ENCODE results near the gene TH.
"Not testable (repeated sequence)": the region's sequence is repeated elsewhere in the genome, so short reads cannot be mapped to it uniquely, and the experiment has no call there.

The TH gene

GRCh38 chr11:2194877-2195755 is 23.5 kb upstream of the TH start:
- DNase-seq, result peak in 2 of 3 experiments; percentile 65 to 80

DNA sequence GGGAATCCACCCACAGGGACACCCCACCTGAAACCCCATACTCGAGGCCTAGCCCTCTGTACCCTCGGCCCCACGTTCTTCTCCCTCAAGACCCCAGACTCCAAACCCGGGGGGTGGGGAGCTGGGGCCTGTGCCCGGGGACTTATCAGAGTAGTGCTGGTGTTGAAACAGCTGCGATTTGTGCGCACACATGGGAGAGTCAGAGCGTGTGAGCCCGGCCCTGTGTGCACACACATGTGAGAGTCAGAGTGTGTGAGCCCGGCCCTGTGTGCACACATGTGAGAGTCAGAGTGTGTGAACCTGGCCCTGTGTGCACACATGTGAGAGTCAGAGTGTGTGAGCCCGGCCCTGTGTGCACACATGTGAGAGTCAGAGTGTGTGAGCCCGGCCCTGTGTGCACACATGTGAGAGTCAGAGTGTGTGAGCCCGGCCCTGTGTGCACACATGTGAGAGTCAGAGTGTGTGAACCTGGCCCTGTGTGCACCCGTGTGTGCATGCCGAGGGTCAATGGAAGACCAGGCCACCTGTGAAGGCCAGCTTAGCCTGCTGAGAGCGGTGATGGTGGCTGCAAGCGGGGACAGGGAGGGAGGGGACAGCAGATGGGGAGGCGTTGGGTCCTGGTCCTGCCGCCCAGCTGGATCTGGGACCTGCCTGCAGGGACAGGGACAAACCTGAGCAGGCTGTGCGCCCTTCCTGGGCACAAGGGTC is 22.4 kb upstream of the TH start:
- not testable (repeated sequence) for DNase-seq

DNA sequence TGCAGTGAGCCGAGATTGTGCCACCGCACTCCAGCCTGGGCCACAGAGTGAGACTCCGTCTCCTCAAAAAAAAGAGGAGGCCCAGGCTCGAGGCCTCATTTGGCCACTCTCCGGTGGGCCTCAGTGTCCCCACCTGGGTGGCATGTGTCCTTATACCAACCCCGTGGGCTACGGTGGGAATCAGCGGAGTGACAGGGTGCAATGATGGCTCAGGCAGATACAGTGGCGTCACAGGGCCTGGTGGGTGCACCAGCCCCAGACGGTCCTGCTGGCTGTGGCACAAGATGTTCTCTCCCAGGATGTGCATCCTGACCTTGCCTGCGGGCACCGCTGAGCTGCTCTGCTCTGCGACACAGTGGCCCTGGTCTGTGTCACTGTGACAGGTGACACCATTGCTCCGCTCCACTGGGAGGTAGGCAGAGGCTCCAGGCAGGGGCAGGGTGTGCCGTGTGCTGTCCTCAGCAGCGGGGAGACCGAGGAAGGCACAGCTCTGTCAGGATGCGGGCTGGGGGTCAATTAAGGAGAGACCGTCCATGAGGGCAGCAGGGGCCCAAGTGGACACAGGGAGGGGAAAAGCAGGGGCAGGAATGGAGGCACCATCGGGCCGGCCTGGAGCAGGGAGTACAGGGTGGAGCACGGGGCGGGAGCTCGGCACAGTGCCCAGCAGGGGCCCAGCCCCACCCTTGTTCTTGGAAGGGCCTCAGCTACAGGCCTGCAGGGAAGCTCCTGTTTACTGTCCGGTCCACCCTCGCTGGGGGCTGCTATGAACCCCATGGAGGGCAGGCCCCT is 21.7 kb upstream of the TH start:
- no peak for DNase-seq

DNA sequence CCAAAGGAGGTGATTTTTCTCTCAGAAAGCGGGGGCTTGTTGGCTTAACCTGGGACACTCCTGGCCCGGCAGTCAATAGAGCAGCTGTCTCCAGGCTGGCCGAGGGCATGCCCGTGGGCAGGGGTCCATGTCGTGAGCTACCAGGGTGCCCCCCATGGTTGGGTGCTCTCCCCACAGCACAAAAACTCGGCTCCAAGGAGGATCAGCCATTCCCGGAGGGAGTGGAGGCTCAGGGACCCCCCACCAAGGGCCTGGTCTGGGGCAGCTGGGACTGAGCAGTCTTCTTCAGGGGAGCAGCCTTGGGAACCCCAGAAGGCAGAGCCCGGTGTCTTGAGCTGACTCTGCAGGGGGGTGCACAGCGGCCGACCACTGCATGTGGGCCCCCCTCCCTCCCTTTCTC is 20.8 kb upstream of the TH start:
- DNase-seq, result no peak

- DNase-seq, result peak in 1 of 3 experiments; percentile 46
These were observed 20.3 kb upstream of the TH start for GRCh38 chr11:2191883-2192282.

DNA sequence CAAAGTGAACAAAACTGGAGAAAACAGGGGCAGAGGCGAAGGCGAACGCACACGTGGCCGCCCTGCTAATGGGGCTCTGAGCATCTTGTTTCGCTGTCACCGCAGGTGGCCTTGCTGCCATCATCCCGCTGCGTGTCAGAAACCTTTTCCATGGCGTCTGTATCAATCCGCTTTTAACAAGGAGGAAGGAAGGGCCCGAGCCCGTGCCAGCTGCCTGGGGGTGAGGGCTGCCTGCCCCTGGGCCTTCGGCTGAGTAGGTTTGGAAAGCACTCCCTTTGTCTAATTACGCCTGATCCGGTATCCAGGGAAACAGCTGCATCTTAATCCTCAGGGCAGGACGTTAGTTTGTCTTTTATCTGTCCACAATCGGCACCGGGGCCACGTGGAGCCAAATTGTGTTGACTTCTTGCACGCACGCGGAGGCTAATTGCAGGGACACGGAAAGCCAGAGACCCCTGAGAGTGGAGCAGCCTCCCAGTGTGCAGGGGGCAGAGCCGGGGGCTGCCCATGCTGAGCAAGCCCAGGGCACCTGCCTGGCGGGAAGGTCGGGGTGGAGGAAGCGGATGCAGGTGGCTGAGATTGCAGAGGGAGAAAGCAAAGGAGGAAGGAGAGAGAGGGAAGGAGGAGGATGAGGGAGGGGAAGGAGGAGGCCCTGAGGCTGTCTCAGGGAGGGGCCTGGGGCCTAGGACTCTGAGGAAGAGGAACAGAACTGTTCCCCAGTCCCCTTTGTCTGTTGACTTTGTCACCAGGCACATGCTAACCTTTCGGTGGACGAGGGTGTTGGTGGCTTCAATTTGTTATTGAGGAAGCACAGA is 19.2 kb upstream of the TH start:
- DNase-seq, result peak in 2 of 3 experiments; percentile 93 to 99

GRCh38 chr11:2189938-2190656 is 18.5 kb upstream of the TH start:
- DNase-seq, result peak in 2 of 3 experiments; percentile 72 to 89

- DNase-seq, result peak in 1 of 3 experiments; percentile 23
These were observed 17.1 kb upstream of the TH start for GRCh38 chr11:2188745-2189144.

GRCh38 chr11:2187280-2187707 is 15.7 kb upstream of the TH start:
- no peak for DNase-seq

GRCh38 chr11:2186669-2187279 is 15.2 kb upstream of the TH start:
- peak in 2 of 3 experiments; percentile 82 to 93 for DNase-seq

- peak in 1 of 3 experiments; percentile 24 for DNase-seq
These were observed 13.9 kb upstream of the TH start for GRCh38 chr11:2185324-2186085.

DNA sequence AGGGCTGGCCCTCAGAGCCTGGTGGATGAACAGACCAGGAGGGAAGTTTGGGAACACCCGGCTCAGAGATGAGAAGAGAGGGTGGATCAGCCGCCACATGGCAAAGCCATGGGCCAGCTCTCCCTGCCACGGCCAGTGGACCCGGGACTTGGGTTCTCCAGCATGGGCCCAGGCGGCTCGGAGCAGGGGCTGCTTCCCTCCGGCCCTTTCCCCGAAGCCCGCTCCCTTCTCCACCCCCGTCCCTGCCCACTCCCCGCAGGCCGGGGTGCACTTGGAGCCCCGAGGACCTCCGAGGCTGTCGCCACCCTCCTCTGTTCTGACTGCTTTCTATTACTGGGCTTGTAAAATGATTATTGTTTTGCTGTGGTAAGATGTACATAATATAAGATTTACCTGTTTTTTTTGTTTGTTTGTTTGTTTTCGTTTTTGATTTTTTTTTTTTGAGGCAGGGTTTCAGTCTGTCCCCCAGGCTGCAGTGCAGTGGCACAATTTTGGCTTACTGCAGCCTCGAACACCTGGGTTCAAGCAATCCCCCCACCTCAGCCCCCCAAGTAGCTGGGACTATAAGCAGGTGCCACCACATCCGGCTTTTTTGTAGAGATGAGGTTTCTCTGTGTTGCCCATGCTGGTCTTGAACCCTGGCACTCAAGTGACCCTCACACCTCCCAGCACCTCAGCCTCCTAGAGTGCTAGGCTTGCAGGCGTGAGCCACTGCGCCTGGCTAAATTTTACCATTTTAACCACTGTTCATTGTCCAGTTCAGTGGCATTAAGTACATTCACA is 11.3 kb upstream of the TH start:
- no peak for DNase-seq

DNA sequence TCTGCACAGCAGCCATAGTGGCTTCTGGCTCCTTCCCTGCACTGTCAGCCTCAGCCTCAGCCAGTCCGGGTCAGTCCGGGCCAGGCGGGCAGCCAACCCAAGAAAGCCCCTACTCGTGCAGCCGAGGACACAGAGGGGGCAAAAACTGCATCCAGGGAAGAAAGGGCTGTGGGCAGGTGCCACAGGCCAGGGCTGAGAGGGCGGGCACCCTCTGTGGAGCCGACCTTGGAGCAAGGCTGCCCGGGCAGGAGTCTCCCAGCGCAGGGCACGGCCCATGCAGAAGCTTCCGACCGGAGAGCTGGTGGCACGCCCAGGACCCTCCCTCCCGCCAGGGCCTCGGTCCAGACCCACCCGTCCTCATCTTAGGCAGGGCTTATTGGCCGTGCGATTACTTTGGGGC is 10.5 kb upstream of the TH start:
- DNase-seq, result no peak

DNA sequence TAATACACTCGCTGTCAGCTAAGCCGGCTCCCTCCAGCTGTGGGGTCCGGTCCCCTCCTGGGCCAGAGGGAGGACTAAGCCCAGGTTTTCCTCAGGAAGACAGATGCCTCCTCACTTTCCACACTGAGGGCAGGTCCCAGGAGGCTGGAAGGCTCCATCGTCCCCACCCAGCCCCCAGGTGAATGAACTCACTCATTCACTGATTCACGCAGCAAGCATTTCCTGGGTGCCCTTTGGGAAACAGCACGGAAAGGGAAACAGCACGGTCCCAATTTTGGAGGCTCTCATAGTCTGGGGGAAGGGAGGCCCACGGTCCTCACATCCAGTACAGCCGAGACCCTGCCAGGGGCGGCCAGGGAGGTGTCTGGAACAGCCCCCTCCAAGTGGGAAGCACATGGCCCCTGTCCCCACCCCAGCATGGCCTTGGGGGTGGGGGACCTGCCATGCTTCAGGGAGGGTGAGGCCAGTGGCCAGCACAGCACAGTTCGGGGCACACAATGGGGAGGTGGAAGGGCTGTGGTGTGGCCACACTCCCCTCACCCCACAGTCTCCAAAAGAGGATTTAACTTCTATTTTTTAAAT is 9.3 kb upstream of the TH start:
- DNase-seq, result no peak

GRCh38 chr11:2180347-2180746 is 8.7 kb upstream of the TH start:
- DNase-seq, result no peak

DNA sequence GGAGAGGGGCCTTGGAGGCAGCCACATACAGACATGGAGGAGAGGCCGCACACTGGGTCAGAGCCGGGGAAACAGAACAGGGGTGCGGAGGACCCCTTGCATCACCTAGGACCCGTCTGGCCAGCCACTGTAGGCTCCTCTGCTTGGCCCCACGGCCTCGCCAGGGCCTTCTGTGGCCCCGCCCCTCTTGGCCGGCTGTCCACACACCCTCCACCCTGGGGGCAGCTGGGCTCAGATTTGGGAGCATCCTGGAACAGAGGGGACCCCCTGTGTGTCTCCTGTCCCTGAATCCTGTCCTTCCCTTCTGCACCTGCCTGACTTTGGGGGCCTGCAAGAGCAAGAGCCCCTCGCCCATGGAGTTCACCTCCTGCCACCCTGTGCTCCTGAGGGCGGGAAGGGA is 7.9 kb upstream of the TH start:
- DNase-seq, result no peak

DNA sequence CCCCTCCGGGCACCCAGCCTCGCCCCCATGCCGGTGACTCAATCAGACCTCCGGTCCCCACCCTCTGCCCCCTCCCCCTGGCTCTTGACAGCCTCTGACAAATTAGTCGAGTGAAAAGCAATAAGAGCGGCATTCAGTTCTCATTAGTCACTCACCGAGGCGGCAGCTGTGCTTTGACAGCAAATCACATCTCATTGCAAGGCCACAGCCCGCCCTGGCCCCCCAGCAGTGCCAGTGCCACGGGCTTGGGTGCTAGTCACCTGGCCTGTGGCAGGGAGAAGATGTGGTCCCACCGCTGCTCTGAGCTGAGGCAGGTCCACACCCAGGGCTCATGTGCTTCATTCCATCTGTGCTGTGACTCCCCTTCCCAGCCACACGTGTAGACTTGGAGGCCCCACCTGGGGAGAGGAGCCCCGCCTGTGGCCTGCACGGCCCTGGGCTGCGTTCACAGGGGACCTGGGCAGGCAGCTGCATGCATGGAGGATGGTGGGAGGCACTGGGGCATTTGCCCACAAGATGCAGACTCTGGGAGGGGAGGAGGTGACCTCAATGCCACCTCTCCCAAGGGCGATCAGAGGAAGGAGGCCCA is 7.4 kb upstream of the TH start:
- DNase-seq, result peak in 2 of 3 experiments; percentile 79 to 91

DNA sequence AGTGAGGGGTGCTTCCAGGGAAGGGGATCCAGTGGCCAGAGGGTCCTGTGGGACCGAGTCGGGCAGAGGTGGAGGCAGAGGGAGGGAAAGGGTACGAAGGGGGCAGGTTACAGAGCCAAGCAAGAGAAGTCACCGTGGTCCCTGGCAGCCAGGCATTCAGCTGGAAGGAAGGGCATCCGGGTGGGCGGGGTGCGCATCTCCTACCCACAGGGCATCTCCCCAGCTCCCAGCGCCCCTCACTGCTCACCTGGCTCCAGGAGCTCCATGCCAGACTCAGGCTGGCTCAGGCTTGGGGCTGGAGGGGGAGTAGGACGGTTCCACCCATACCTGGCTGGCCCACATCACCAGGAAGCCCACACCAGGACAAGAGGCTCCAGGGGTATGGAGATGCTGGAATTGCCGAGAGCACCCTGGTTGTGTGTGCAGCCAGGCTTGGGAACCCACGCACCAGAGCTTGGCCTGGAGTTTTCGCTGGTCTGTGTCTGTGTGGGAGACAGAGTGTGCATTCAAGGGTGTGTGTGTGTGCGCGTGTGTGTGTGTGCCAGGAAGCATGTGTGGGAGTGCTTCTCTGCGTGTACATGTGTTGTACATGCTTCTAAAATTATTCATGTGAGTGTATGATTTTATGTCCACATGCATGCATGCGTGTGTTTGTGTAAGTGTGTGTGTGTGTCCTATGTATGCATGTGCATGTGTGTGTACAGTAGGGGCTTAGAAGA is 6.6 kb upstream of the TH start:
- DNase-seq, result peak in 1 of 3 experiments; percentile 50

Data from NCI-H1417 (cell line).